Cardiac muscle cell (in vitro differentiated cells and primary cell): Measurements from ENCODE around the gene ACSL1. TPM values are rescaled to one million over a fixed set of nuclear protein-coding genes. Genes with fewer than 3 reads are reported as not detected.
A peak's percentile ranks its signal among the peaks of the same experiment; 100 is the strongest.

Source experiments
- DNase-seq, 2 donors: peaks; one replicate each; pipeline versions ENCODE4 v3.0.0 to v3.0.0-alpha.2; 2010 to 2017; ENCODE audit warnings: low read depth in 1 of 2, low spot score in 1 of 2
- H3K27ac ChIP-seq: fragments of 200-600 bp; sonication (generic); 2 replicates; pipeline ENCODE4 v1.5.1; 2016
- H3K27me3 ChIP-seq: fragments of 200-600 bp; sonication (generic); 2 replicates; pipeline ENCODE4 v1.6.0; 2016; ENCODE audit warnings: control low read depth
- H3K36me3 ChIP-seq: fragments of 200-600 bp; sonication (generic); 2 replicates; pipeline ENCODE4 v1.5.1; 2016; ENCODE audit warnings: control low read depth
- H3K4me1 ChIP-seq: fragments of 200-600 bp; sonication (generic); 2 replicates; pipeline ENCODE4 v1.8.1; 2017; ENCODE audit warnings: low read depth, mild to moderate bottlenecking, mixed run types
- H3K4me3 ChIP-seq: fragments of 200-600 bp; sonication (generic); 2 replicates; pipeline ENCODE4 v1.5.1; 2016; ENCODE audit warnings: mild to moderate bottlenecking
- H3K9me3 ChIP-seq: fragments of 200-600 bp; sonication (generic); 2 replicates; pipeline ENCODE4 v1.5.1; 2017; ENCODE audit warnings: low read depth, mild to moderate bottlenecking, control low read depth
- CTCF ChIP-seq: IDR thresholded peaks from 2 replicates; pipeline ENCODE4 v1.5.1; 2012; ENCODE audit warnings: low read depth, mild to moderate bottlenecking, low read length
- polyA plus RNA-seq: library from polyadenylated mRNA; unstranded; fragments of >200 nt; fragmentation: Nextera tagmentation; extraction: Ambion mirVana; gene quantifications from 2 replicates; pipeline ENCODE4 v1.2.1, GENCODE V29; 2016
- total RNA-seq: library from RNA; depleted of rRNA; stranded (reverse); fragments of >200 nt; gene quantifications from 2 replicates; pipeline ENCODE4 v1.2.3, GENCODE V29; 2016

The ACSL1 gene
- total and polyA plus RNA-seq, 2 experiments from 2014 or later, result 66.4 to 76.6 TPM

GRCh38 chr4:184849185-184849584 is 23.4 kb upstream of the ACSL1 start:
- TF ChIP-seq CTCF, result no peak
- H3K9me3 ChIP-seq, result no peaks in the 10 kb centered on the region
- no peaks in the 10 kb centered on the region for H3K4me1 ChIP-seq
- peaks cover 3% of the 10 kb centered on the region for H3K27me3 ChIP-seq
- no peaks in the 10 kb centered on the region for H3K36me3 ChIP-seq
- no peak overlapping the region for H3K27ac ChIP-seq
- no peak for DNase-seq
- H3K4me3 ChIP-seq, result no peak overlapping the region

- Histone ChIP-seq H3K4me3 (no peak overlapping the region), H3K27me3 (peaks cover 3% of the 10 kb centered on the region), H3K4me1 (no peaks in the 10 kb centered on the region), H3K36me3 (no peaks in the 10 kb centered on the region), H3K9me3 (no peaks in the 10 kb centered on the region), H3K27ac (no peak overlapping the region)
- no peak for DNase-seq
- no peak for TF ChIP-seq CTCF
Measured at GRCh38 chr4:184848510-184848909, 22.7 kb upstream of the ACSL1 start.

GRCh38 chr4:184846531-184846930 is 20.8 kb upstream of the ACSL1 start:
- no peak overlapping the region for H3K27ac ChIP-seq
- peaks cover 3% of the 10 kb centered on the region for H3K27me3 ChIP-seq
- H3K9me3 ChIP-seq, result no peaks in the 10 kb centered on the region
- H3K4me1 ChIP-seq, result no peaks in the 10 kb centered on the region
- no peak for DNase-seq
- H3K4me3 ChIP-seq, result no peak overlapping the region
- TF ChIP-seq CTCF, result no peak
- H3K36me3 ChIP-seq, result no peaks in the 10 kb centered on the region

- H3K4me3 ChIP-seq, result no peak overlapping the region
- peaks cover 3% of the 10 kb centered on the region for H3K27me3 ChIP-seq
- no peak for TF ChIP-seq CTCF
- DNase-seq, result peak in 1 of 2 donors; percentile 44
- no peaks in the 10 kb centered on the region for H3K36me3 ChIP-seq
- H3K9me3 ChIP-seq, result no peaks in the 10 kb centered on the region
- no peak overlapping the region for H3K27ac ChIP-seq
- H3K4me1 ChIP-seq, result no peaks in the 10 kb centered on the region
Measured at GRCh38 chr4:184845367-184846021, 19.7 kb upstream of the ACSL1 start.

- Histone ChIP-seq H3K9me3 (no peaks in the 10 kb centered on the region), H3K27ac (no peak overlapping the region), H3K4me1 (no peaks in the 10 kb centered on the region), H3K4me3 (no peak overlapping the region), H3K27me3 (no peaks in the 10 kb centered on the region), H3K36me3 (no peaks in the 10 kb centered on the region)
- no peak for TF ChIP-seq CTCF
- DNase-seq, result no peak
Measured at GRCh38 chr4:184844742-184845141, 19.0 kb upstream of the ACSL1 start.
